GM21786 (cell line): ENCODE results near the gene ZBTB16.

Source experiments
- ATAC-seq: cut with Tn5 transposase; IDR thresholded peaks from one replicate; pipeline ENCODE4 v1.9.1; 2021; ENCODE audit not compliant: unreplicated experiment

ZBTB16 gene

GRCh38 chr11:114129699-114130098 is 70.2 kb downstream of the ZBTB16 start:
- ATAC-seq = no peak

- ATAC-seq = no peak
These were observed 70.6 kb downstream of the ZBTB16 start for GRCh38 chr11:114130115-114130576.

GRCh38 chr11:114130629-114131277 is 71.2 kb downstream of the ZBTB16 start:
- ATAC-seq = no peak

GRCh38 chr11:114131461-114131864 is 72.0 kb downstream of the ZBTB16 start:
- ATAC-seq = no peak

- no peak for ATAC-seq
These were observed 72.9 kb downstream of the ZBTB16 start for GRCh38 chr11:114132417-114132816.

- ATAC-seq = no peak
These were observed 73.5 kb downstream of the ZBTB16 start for GRCh38 chr11:114132944-114133394.

GRCh38 chr11:114133548-114134329 is 74.2 kb downstream of the ZBTB16 start:
- no peak for ATAC-seq

- ATAC-seq = no peak
These were observed 75.4 kb downstream of the ZBTB16 start for GRCh38 chr11:114134870-114135269.

- ATAC-seq = no peak
These were observed 76.2 kb downstream of the ZBTB16 start for GRCh38 chr11:114135737-114136151.

- ATAC-seq = no peak
These were observed 77.5 kb downstream of the ZBTB16 start for GRCh38 chr11:114136686-114137640.

- ATAC-seq = no peak
These were observed 78.3 kb downstream of the ZBTB16 start for GRCh38 chr11:114137838-114138237.

GRCh38 chr11:114138411-114138810 is 78.9 kb downstream of the ZBTB16 start:
- no peak for ATAC-seq

GRCh38 chr11:114140826-114141225 is 81.3 kb downstream of the ZBTB16 start:
- ATAC-seq = no peak

- ATAC-seq = no peak
These were observed 82.5 kb downstream of the ZBTB16 start for GRCh38 chr11:114141863-114142580.

- ATAC-seq = no peak
These were observed 83.2 kb downstream of the ZBTB16 start for GRCh38 chr11:114142707-114143106.

GRCh38 chr11:114145166-114145775 is 85.8 kb downstream of the ZBTB16 start:
- no peak for ATAC-seq

- ATAC-seq = no peak
These were observed 88.0 kb downstream of the ZBTB16 start for GRCh38 chr11:114147375-114148012.

GRCh38 chr11:114148013-114148382 is 88.5 kb downstream of the ZBTB16 start:
- no peak for ATAC-seq

GRCh38 chr11:114149689-114150407 is 90.3 kb downstream of the ZBTB16 start:
- no peak for ATAC-seq
